ENCODE data around the gene GRIK2. TPM values are rescaled to one million over a fixed set of nuclear protein-coding genes. Genes with fewer than 3 reads are reported as not detected.

GRIK2 gene
- polyA plus RNA-seq, 1 experiment, result 12.8 TPM

- DNase-seq (ENCODE audit: low read depth, low spot score), result no peak
- Histone ChIP-seq H3K9me3 (ENCODE audit: control insufficient read depth, insufficient read depth, low read length) (no peaks in the 10 kb centered on the region), H3K27me3 (ENCODE audit: control insufficient read depth, insufficient read depth, low read length) (no peaks in the 10 kb centered on the region), H3K4me3 (ENCODE audit: low read depth, low read length) (no peak overlapping the region), H3K27ac (ENCODE audit: low read depth, low read length) (no peak overlapping the region)
- CTCF ChIA-PET, result no interaction called here
- TF ChIP-seq CTCF (IDR thresholded peaks at IDR 0.05; ENCODE audit: low read depth, low read length), result no peak
- POLR2A ChIA-PET, result no interaction called here
These were observed 148.4 kb downstream of the GRIK2 start for GRCh38 chr6:101541894-101542293.

DNA sequence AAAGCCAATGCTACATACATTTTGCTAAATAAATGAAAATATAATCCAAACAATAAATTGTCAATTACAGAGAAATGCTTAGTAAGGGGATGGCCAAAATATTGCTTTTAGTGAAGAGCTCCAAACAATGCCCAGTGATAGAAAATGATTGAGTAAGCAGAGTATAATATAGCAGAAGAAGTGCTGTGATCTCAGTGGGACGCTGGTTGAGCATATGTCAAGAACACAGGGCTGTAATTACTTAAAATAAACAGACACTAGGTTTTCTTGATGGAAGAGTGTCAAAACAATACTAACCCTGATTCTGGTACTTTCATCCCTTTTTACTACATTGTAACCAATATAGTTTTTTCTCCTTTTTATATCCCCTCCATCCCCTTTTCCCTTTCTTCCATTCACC is 150.3 kb downstream of the GRIK2 start:
- ChIA-PET CTCF (interaction anchor here (0.8 kb wide), 1 partner anchor 9 kb away, joined by 3 read pairs; no protein-coding TSS in a partner anchor), POLR2A (no interaction called here)
- no peak overlapping the region for H3K27ac ChIP-seq (ENCODE audit: low read depth, low read length)

DNA sequence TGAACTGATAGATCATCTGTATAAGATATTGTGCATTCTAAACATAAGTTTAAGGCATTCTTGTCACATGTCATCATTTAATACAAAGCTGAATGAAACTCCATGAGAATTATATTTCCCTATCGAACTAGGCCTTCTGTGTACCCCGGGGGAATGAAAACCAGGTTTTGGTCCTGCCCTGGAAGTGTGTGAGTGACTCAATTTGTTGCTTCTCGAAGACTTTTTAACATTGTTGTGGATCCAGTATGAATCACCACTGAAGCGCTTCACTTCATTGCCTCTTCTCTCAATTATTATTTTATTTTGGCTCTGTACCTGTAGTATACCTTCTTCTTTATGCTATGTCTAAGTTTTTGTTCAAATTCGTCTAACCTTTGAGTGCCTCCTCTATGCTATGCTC is 150.8 kb downstream of the GRIK2 start:
- Histone ChIP-seq H3K27ac (ENCODE audit: low read depth, low read length) (no peak overlapping the region), H3K9me3 (ENCODE audit: control insufficient read depth, insufficient read depth, low read length) (no peaks in the 10 kb centered on the region), H3K4me3 (ENCODE audit: low read depth, low read length) (no peak overlapping the region), H3K27me3 (ENCODE audit: control insufficient read depth, insufficient read depth, low read length) (no peaks in the 10 kb centered on the region)
- TF ChIP-seq CTCF (IDR thresholded peaks at IDR 0.05; ENCODE audit: low read depth, low read length), result no peak
- no peak for DNase-seq (ENCODE audit: low read depth, low spot score)
- CTCF ChIA-PET, result interaction anchor here (0.8 kb wide), 1 partner anchor 9 kb away, joined by 3 read pairs; no protein-coding TSS in a partner anchor
- POLR2A ChIA-PET, result no interaction called here

More for the DNA sequence above, 150.3 kb downstream of the GRIK2 start:
- Histone ChIP-seq H3K4me3 (ENCODE audit: low read depth, low read length) (no peak overlapping the region), H3K9me3 (ENCODE audit: control insufficient read depth, insufficient read depth, low read length) (no peaks in the 10 kb centered on the region), H3K27me3 (ENCODE audit: control insufficient read depth, insufficient read depth, low read length) (no peaks in the 10 kb centered on the region)
- no peak for TF ChIP-seq CTCF (IDR thresholded peaks at IDR 0.05; ENCODE audit: low read depth, low read length)
- no peak for DNase-seq (ENCODE audit: low read depth, low spot score)

GRCh38 chr6:101545191-101545590 is 151.7 kb downstream of the GRIK2 start:
- Histone ChIP-seq H3K4me3 (ENCODE audit: low read depth, low read length) (no peak overlapping the region), H3K9me3 (ENCODE audit: control insufficient read depth, insufficient read depth, low read length) (no peaks in the 10 kb centered on the region), H3K27ac (ENCODE audit: low read depth, low read length) (no peak overlapping the region), H3K27me3 (ENCODE audit: control insufficient read depth, insufficient read depth, low read length) (no peaks in the 10 kb centered on the region)
- DNase-seq (ENCODE audit: low read depth, low spot score), result no peak
- CTCF ChIA-PET, result no interaction called here
- POLR2A ChIA-PET, result no interaction called here
- no peak for TF ChIP-seq CTCF (IDR thresholded peaks at IDR 0.05; ENCODE audit: low read depth, low read length)

- no peak overlapping the region for H3K27ac ChIP-seq (ENCODE audit: low read depth, low read length)
- DNase-seq (ENCODE audit: low read depth, low spot score), result no peak
- CTCF ChIA-PET, result no interaction called here
- H3K27me3 ChIP-seq (ENCODE audit: control insufficient read depth, insufficient read depth, low read length), result no peaks in the 10 kb centered on the region
- H3K4me3 ChIP-seq (ENCODE audit: low read depth, low read length), result no peak overlapping the region
- POLR2A ChIA-PET, result no interaction called here
- no peaks in the 10 kb centered on the region for H3K9me3 ChIP-seq (ENCODE audit: control insufficient read depth, insufficient read depth, low read length)
- TF ChIP-seq CTCF (IDR thresholded peaks at IDR 0.05; ENCODE audit: low read depth, low read length), result no peak
These were observed 156.9 kb downstream of the GRIK2 start for GRCh38 chr6:101550451-101550850.
